Esophagus mucosa (tissue), 1 donor: ENCODE results near the gene TRAPPC10. TPM values are rescaled to one million over a fixed set of nuclear protein-coding genes. Genes with fewer than 3 reads are reported as not detected.
"Not testable (repeated sequence)": the region's sequence is repeated elsewhere in the genome, so short reads cannot be mapped to it uniquely, and the experiment has no call there.

Experiments
- ATAC-seq: fragments of 200-7000 bp; cut with Tn5 transposase; one replicate; pipeline ENCODE4 v1.9.1; 2020
- total RNA-seq: library from RNA; stranded (reverse); gene quantifications from one replicate; pipeline ENCODE4 v1.2.4, GENCODE V29; 2023
- donor health status: DM: yes; HTN: yes; CAD: no.

TRAPPC10 gene
- total RNA-seq, 1 donor from 2014 or later, result 20.2 TPM

- peak; percentile 27 for ATAC-seq
These were observed 141.2 kb downstream of the TRAPPC10 start for GRCh38 chr21:44153214-44153888.

- peak; percentile 78 for ATAC-seq
These were observed 141.8 kb downstream of the TRAPPC10 start for GRCh38 chr21:44153889-44154228.

- ATAC-seq, result peak; percentile 53
These were observed 142.7 kb downstream of the TRAPPC10 start for GRCh38 chr21:44154816-44155230.

GRCh38 chr21:44155231-44155993 lies 143.3 kb downstream of the TRAPPC10 start:
- ATAC-seq, result peak; percentile 51

- not testable (repeated sequence) for ATAC-seq
These were observed 143.9 kb downstream of the TRAPPC10 start for GRCh38 chr21:44155994-44156380.

Other genes starting within 250 kb of the TRAPPC10 start
- gene CSTB, start 236.0 kb upstream of the TRAPPC10 start, total RNA-seq, result 2,371 TPM
- 30.8 TPM for gene RRP1, start 222.7 kb upstream of the TRAPPC10 start, total RNA-seq
- gene AGPAT3, start 147.1 kb upstream of the TRAPPC10 start, total RNA-seq, result 49.1 TPM
- gene PWP2, start 95.1 kb downstream of the TRAPPC10 start, total RNA-seq, result 2.5 TPM
- 3.3 TPM for gene GATD3, start 121.4 kb downstream of the TRAPPC10 start, total RNA-seq
- gene ICOSLG, start 228.6 kb downstream of the TRAPPC10 start, total RNA-seq, result 2.6 TPM
- not detected for gene DNMT3L, start 249.6 kb downstream of the TRAPPC10 start, total RNA-seq